ENCODE data around the gene TMSB10. TPM values are rescaled to one million over a fixed set of nuclear protein-coding genes. Genes with fewer than 3 reads are reported as not detected.

The TMSB10 gene
- total and polyA plus RNA-seq, 2 of the 13 experiments (the other 11 are each of a cell fraction or from before 2014, with no cell fraction given), result 665 to 708 TPM

- TF ChIP-seq DMTF1 (CRISPR knock-in tag; IDR thresholded peaks at IDR 0.05) (no peak), MIXL1 (CRISPR knock-in tag; IDR thresholded peaks at IDR 0.05) (peak; percentile 87; the same call in 1 of the 2 replicates), MXD4 (CRISPR knock-in tag; IDR thresholded peaks at IDR 0.05) (no peak), SMAD3 (CRISPR knock-in tag; IDR thresholded peaks at IDR 0.05) (no peak; the same call in 1 of the 2 replicates), PRMT3 (CRISPR knock-in tag; IDR thresholded peaks at IDR 0.05; ENCODE audit: borderline replicate concordance, low read depth) (peak; percentile 46; the same call in 1 of the 2 replicates), ADNP (CRISPR knock-in tag; IDR thresholded peaks at IDR 0.05) (no peak; the same call in 1 of the 2 replicates), ZNF597 (CRISPR knock-in tag; IDR thresholded peaks at IDR 0.05) (no peak), ZNF780A (CRISPR knock-in tag; IDR thresholded peaks at IDR 0.05) (no peak), POGK (CRISPR knock-in tag; conservative IDR thresholded peaks at IDR 0.05) (no peak), KDM5B (CRISPR knock-in tag; IDR thresholded peaks at IDR 0.05; ENCODE audit: borderline replicate concordance) (peak; percentile 79; the same call in 1 of the 2 replicates), ZNF589 (CRISPR knock-in tag; conservative IDR thresholded peaks at IDR 0.05) (peak; percentile 86), JUNB (CRISPR knock-in tag; IDR thresholded peaks at IDR 0.05; ENCODE audit: borderline replicate concordance) (peak; percentile 31; the same call in 1 of the 2 replicates), BRD4 (CRISPR knock-in tag; IDR thresholded peaks at IDR 0.05) (peak; percentile 91), TMF1 (CRISPR knock-in tag; IDR thresholded peaks at IDR 0.05; ENCODE audit: low read depth) (no peak), ZNF747 (CRISPR knock-in tag; IDR thresholded peaks at IDR 0.05; ENCODE audit: borderline replicate concordance) (no peak), KDM3A (CRISPR knock-in tag; IDR thresholded peaks at IDR 0.05; ENCODE audit: low read depth) (no peak; the same call in 1 of the 2 replicates), ZNF207 (IDR thresholded peaks at IDR 0.05; ENCODE audit: borderline replicate concordance) (no peak), ATF7-NPFF (CRISPR knock-in tag; IDR thresholded peaks at IDR 0.05; ENCODE audit: low read depth) (no peak)
Measured at GRCh38 chr2:84946204-84947009, 41.0 kb downstream of the TMSB10 start (continued).

Data from HepG2 (cell line).